Heart right ventricle (tissue), 16 donors: Measurements from ENCODE around the gene PSMD13. TPM values are rescaled to one million over a fixed set of nuclear protein-coding genes. Genes with fewer than 3 reads are reported as not detected.

ENCODE experiments used
- ATAC-seq, 8 donors: fragments of 200-7000 bp; cut with Tn5 transposase; one replicate each; pipeline ENCODE4 v1.9.1; 2020; ENCODE audit warnings: mild to moderate bottlenecking in 8 of 8, moderate library complexity in 8 of 8, moderate number of reproducible peaks in 1 of 8
- DNase-seq, 2 donors: peaks; one replicate each; pipeline ENCODE4 v3.0.0-alpha.2; 2020
- H3K27ac ChIP-seq, 10 donors: fragments of 200-600 bp; sonication (generic) in 2 of 10; one replicate each; pipeline versions ENCODE4 v1.5.0 to v1.8.0; 2020 to 2022; ENCODE audit warnings: mild to moderate bottlenecking in 3 of 10
- H3K27me3 ChIP-seq, 7 donors: fragments of 200-600 bp; one replicate each; pipeline ENCODE4 v1.8.0; 2021 to 2022; ENCODE audit warnings: mild to moderate bottlenecking in 2 of 7
- H3K36me3 ChIP-seq, 9 donors: fragments of 200-600 bp; sonication (generic) in 1 of 9; one replicate each; pipeline versions ENCODE4 v1.5.0 to v1.8.0; 2020 to 2022; ENCODE audit warnings: mild to moderate bottlenecking in 2 of 9
- H3K4me1 ChIP-seq, 9 donors: fragments of 200-600 bp; sonication (generic) in 1 of 9; one replicate each; pipeline versions ENCODE4 v1.5.0 to v1.8.0; 2020 to 2022; ENCODE audit warnings: mild to moderate bottlenecking in 4 of 9
- H3K4me3 ChIP-seq, 10 donors: fragments of 200-600 bp; sonication (generic) in 2 of 10; one replicate each; pipeline versions ENCODE4 v1.5.0 to v1.8.0; 2020 to 2022; ENCODE audit warnings: mild to moderate bottlenecking in 7 of 10, moderate library complexity in 2 of 10
- H3K9me3 ChIP-seq, 11 donors: fragments of 200-600 bp in 10 of 11; sonication (generic) in 2 of 11; one replicate each; pipeline versions ENCODE4 v1.5.0 to v1.8.0; 2013 to 2022; ENCODE audit warnings: mild to moderate bottlenecking in 2 of 11, control low read depth in 1 of 11, moderate library complexity in 1 of 11
- CTCF ChIP-seq, 9 donors: fragments of 200-600 bp; sonication (generic) in 2 of 9; IDR thresholded peaks; one replicate each; pipeline versions ENCODE4 v1.5.0 to v1.8.0; 2021 to 2022; ENCODE audit warnings: antibody characterized with exemption in 9 of 9, mild to moderate bottlenecking in 5 of 9, moderate library complexity in 1 of 9
- WGBS, 2 donors: extraction: QIAGEN DNeasy Blood & Tissue Kit; methylation state at CpG; one replicate each; pipeline ENCODE4 v1.1.7; 2013; ENCODE audit warnings: inconsistent platforms in 1 of 2; 5-methylcytosine and 5-hydroxymethylcytosine counted together
- intact Hi-C, 10 donors: fragments of 100-400 bp; cut with DNase I; formaldehyde crosslinking; loops; one replicate each; pipeline versions ENCODE4 v1.11.1 to v1.14.2; 2022
- polyA plus RNA-seq, 2 donors: library from polyadenylated mRNA; stranded (reverse); fragments of 200-250 nt; gene quantifications; one replicate each; pipeline ENCODE4 v1.2.3, GENCODE V29; 2013
- total RNA-seq, 10 donors: library from RNA; stranded (reverse); fragmentation: NEBNext Ultra II Directional in 3 of 10; extraction: Animal tissue kit (Norgen Biotek cat#: 25700) in 3 of 10; gene quantifications; one replicate each; pipeline versions ENCODE4 v1.2.1 to v1.2.4, GENCODE V29; 2021 to 2023
- donor health status: Arrhythmogenic right ventricular cardiomyopathy.
- donor health status: ischemic (EF 13 %, LVEDD 7.1; RV severe dilation, severe dysfunction).
- donor health status: healthy with polysubstance abuse.
- donor health status: DM: no; HTN: yes; CAD: no.
- donor health status: DM: no; HTN: no; CAD: no.
- donor health status: ischemic (EF 25% LVEDD 6.9; RV normal size, moderate dysfunction).
- donor health status: ischemic (EF 25% LVEDD 5.7; RV mildly dilated, moderate dysfunction).
- donor health status: healthy.
- donor health status: DM: yes; HTN: yes; CAD: no.
- donor health status: Ischemic cardiomyopathy.
- donor health status: ischemic (EF 35%, LVEDD 5.7; RV mildly dilated, moderate dysfunction).
- donor health status: nonischemic (EF 11% LVEDD 7.7; RV severe dilation, severe dysfunction).
- donor health status: DM: yes; HTN: yes; CAD: no.
- donor health status: PGD.
- donor health status: ischemic (EF 29% LVEDD 5.4; RV normal size, mild dysfunction).
- donor health status: nonischemic (EF 23%, LVEDD 6.1; RV moderate dilation, normal function).

The PSMD13 gene
- total and polyA plus RNA-seq, 12 donors = 78.7 to 163 (median 94.4) TPM

GRCh38 chr11:197741-198235 lies 39.0 kb upstream of the PSMD13 start:
- 83 to 89% methylated on average over 9 of the region's 9 CpGs for WGBS, 2 donors
- DNase-seq = no peak
- Histone ChIP-seq H3K36me3 (peaks cover 0 to 31% (median 2%) of the 10 kb centered on the region in 9 donors), H3K4me1 (peaks cover 0 to 15% (median 0%) of the 10 kb centered on the region in 9 donors), H3K27ac (no peak overlapping the region), H3K27me3 (no peaks in the 10 kb centered on the region), H3K9me3 (no peaks in the 10 kb centered on the region), H3K4me3 (no peak overlapping the region)
- no peak for TF ChIP-seq CTCF (IDR thresholded peaks at IDR 0.05)
- ATAC-seq = peak in 1 of 8 donors; percentile 19
- intact Hi-C loops = loop anchor here in 1 of 10 donors (5.0 kb wide), 1 partner anchor 160 kb away; no protein-coding TSS in a partner anchor

- Histone ChIP-seq H3K9me3 (no peaks in the 10 kb centered on the region), H3K4me3 (no peak overlapping the region), H3K27me3 (no peaks in the 10 kb centered on the region), H3K27ac (no peak overlapping the region), H3K4me1 (peaks cover 0 to 19% (median 0%) of the 10 kb centered on the region in 9 donors), H3K36me3 (peaks cover 0 to 36% (median 2%) of the 10 kb centered on the region in 9 donors)
- intact Hi-C loops = loop anchor here in 1 of 10 donors (5.0 kb wide), 1 partner anchor 159 kb away; no protein-coding TSS in a partner anchor
- ATAC-seq = peak in 1 of 8 donors; percentile 6
- no peak for DNase-seq
- 87 to 93% methylated on average over 21 of the region's 21 CpGs for WGBS, 2 donors
- no peak for TF ChIP-seq CTCF (IDR thresholded peaks at IDR 0.05)
These were observed 38.5 kb upstream of the PSMD13 start for GRCh38 chr11:198236-198806.

GRCh38 chr11:199004-199581 lies 37.7 kb upstream of the PSMD13 start:
- intact Hi-C loops = loop anchor here in 1 of 10 donors (5.0 kb wide), 1 partner anchor 158 kb away; no protein-coding TSS in a partner anchor
- Histone ChIP-seq H3K9me3 (no peaks in the 10 kb centered on the region), H3K27ac (no peak overlapping the region), H3K36me3 (peaks cover 0 to 44% (median 2%) of the 10 kb centered on the region in 9 donors), H3K27me3 (no peaks in the 10 kb centered on the region), H3K4me1 (peaks cover 0 to 26% (median 0%) of the 10 kb centered on the region in 9 donors), H3K4me3 (no peak overlapping the region)
- ATAC-seq (peak in 1 of 8 donors; percentile 10), DNase-seq (no peak)
- no peak for TF ChIP-seq CTCF (IDR thresholded peaks at IDR 0.05)
- WGBS, 2 donors = 87 to 90% methylated on average over 13 of the region's 13 CpGs

- peaks cover 0 to 51% (median 2%) of the 10 kb centered on the region in 9 donors for H3K36me3 ChIP-seq
- no peak overlapping the region for H3K4me3 ChIP-seq
- DNase-seq = no peak
- intact Hi-C loops = loop anchor here in 4 of 10 donors (5.0 to 10.0 kb wide), 3 partner anchors 155 to 305 kb away; partner anchors contain the start of gene RNH1 (in 1 of the 4)
- no peaks in the 10 kb centered on the region for H3K9me3 ChIP-seq
- no peaks in the 10 kb centered on the region for H3K27me3 ChIP-seq
- TF ChIP-seq CTCF (IDR thresholded peaks at IDR 0.05) = no peak
- H3K27ac ChIP-seq = no peak overlapping the region
- ATAC-seq = peak in 1 of 8 donors; percentile 21
- H3K4me1 ChIP-seq = peaks cover 0 to 33% (median 5%) of the 10 kb centered on the region in 9 donors
- 82 to 83% methylated on average over 8 of the region's 8 CpGs for WGBS, 2 donors
These were observed 37.0 kb upstream of the PSMD13 start for GRCh38 chr11:199782-200181.
